ENCODE data around the gene RALGPS2. TPM values are rescaled to one million over a fixed set of nuclear protein-coding genes. Genes with fewer than 3 reads are reported as not detected.

The RALGPS2 gene
- total and polyA plus RNA-seq, 2 donors, result 6.4 to 17.8 TPM

DNA sequence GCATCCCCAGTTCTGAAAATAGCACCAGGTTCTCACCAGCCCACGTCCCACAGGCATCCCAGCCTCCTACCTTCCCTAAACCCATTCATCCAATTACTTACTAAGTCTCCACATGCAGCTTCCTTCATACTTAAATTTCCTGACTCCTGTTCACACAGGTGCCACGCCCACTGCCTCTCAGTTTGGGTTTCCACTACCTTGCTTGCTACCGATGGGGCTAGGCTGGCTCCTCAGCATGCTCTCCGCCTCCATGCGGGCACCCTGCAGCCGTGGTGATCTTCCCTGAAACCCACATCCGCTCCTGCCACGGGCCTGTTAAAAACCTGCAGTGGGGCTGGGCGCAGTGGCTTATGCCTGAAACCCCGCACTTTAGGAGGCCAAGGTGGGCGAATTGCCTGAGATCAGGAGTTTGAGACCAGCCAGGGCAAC is 216.2 kb downstream of the RALGPS2 start:
- Histone ChIP-seq H3K9me3 (ENCODE audit: control insufficient read depth in 2 of 2, insufficient read depth in 1 of 2, low read length in 1 of 2) (no peaks in the 10 kb centered on the region), H3K27me3 (ENCODE audit: control insufficient read depth in 2 of 2, insufficient read depth in 1 of 2, low read length in 1 of 2) (no peaks in the 10 kb centered on the region), H3K27ac (ENCODE audit: low read depth in 1 of 2, low read length in 1 of 2) (no peak overlapping the region), H3K36me3 (ENCODE audit: control insufficient read depth in 2 of 2, insufficient read depth in 2 of 2, low read length in 1 of 2) (no peaks in the 10 kb centered on the region), H3K4me1 (ENCODE audit: control insufficient read depth in 2 of 2, insufficient read depth in 2 of 2, low read length in 2 of 2) (peaks cover 0 to 6% of the 10 kb centered on the region in 2 donors), H3K4me3 (ENCODE audit: low read length in 2 of 2) (no peak overlapping the region)
- DNase-seq (ENCODE audit: low read depth in 6 of 9, low spot score in 9 of 9), result no peak
- WGBS, result 90% methylated on average over 11 of the region's 11 CpGs

DNA sequence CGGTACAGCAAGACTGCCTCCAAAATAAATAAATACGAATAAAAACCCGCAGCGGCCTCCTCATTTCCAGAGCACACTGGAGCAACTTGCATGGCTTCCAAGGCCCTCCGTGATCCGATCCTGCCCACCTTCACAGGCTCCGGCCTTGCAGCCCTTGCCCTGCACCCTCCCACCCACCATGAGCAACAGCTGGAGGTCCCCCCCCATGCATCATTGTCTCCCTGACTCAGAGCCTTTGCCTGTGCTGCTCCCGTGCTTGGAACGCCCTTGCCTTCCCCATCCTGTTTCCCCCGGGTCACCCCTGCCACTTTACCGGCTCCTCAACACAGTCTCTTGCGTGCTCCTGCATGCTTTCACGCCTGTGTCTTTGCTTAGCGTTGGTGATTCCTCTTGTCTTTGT is 216.8 kb downstream of the RALGPS2 start:
- Histone ChIP-seq H3K4me3 (ENCODE audit: low read length in 2 of 2) (no peak overlapping the region), H3K36me3 (ENCODE audit: control insufficient read depth in 2 of 2, insufficient read depth in 2 of 2, low read length in 1 of 2) (no peaks in the 10 kb centered on the region), H3K27me3 (ENCODE audit: control insufficient read depth in 2 of 2, insufficient read depth in 1 of 2, low read length in 1 of 2) (no peaks in the 10 kb centered on the region), H3K9me3 (ENCODE audit: control insufficient read depth in 2 of 2, insufficient read depth in 1 of 2, low read length in 1 of 2) (no peaks in the 10 kb centered on the region), H3K4me1 (ENCODE audit: control insufficient read depth in 2 of 2, insufficient read depth in 2 of 2, low read length in 2 of 2) (peaks cover 0 to 6% of the 10 kb centered on the region in 2 donors), H3K27ac (ENCODE audit: low read depth in 1 of 2, low read length in 1 of 2) (no peak overlapping the region)
- WGBS, result 95% methylated on average over 14 of the region's 14 CpGs
- no peak for DNase-seq (ENCODE audit: low read depth in 6 of 9, low spot score in 9 of 9)

DNA sequence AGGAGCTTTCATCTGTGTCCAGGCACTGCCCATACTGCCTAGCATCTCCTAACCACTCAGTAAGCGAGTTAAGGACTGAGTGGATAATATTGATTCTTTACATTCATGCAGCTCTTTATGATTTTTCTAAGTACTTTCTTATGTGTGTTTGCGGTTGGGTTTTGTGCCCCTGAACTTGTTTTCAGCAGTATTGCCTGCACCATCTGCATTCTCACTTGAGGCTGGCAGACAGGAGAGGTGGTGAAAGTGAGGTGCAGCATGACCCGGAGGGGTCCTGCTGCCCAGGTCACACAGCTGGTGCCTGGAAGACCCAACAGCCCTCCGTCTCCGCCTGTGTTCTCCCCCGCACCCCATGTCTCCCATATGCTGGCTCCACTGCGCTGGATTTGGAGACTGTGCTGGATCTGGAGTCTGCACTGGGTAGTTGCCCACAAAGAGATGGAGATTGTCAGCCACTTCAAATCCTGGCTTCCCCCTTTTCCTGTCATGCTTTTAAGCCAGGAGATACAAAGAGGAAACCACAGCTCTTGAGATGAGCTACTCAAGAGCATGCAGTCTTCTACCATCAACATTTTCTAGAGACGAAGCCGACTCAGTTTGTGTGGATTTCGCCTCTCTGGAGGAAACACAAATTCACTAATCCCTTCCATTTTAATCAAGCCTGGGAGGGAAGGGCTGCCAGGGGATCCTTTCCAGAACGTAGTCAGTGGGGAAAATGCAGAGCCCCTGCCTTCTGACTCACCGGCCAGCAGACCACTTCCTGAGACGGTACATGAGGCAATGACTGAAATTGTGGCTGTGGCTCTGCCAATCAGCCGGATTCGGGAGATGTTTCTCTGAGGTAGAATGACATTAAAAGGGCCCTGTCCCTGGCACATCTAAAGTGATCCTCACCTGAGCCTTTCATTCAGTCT is 217.5 kb downstream of the RALGPS2 start:
- Histone ChIP-seq H3K27me3 (ENCODE audit: control insufficient read depth in 2 of 2, insufficient read depth in 1 of 2, low read length in 1 of 2) (no peaks in the 10 kb centered on the region), H3K4me3 (ENCODE audit: low read length in 2 of 2) (no peak overlapping the region), H3K27ac (ENCODE audit: low read depth in 1 of 2, low read length in 1 of 2) (no peak overlapping the region), H3K36me3 (ENCODE audit: control insufficient read depth in 2 of 2, insufficient read depth in 2 of 2, low read length in 1 of 2) (no peaks in the 10 kb centered on the region), H3K4me1 (ENCODE audit: control insufficient read depth in 2 of 2, insufficient read depth in 2 of 2, low read length in 2 of 2) (peaks cover 0 to 6% of the 10 kb centered on the region in 2 donors), H3K9me3 (ENCODE audit: control insufficient read depth in 2 of 2, insufficient read depth in 1 of 2, low read length in 1 of 2) (no peaks in the 10 kb centered on the region)
- 77% methylated on average over 15 of the region's 15 CpGs for WGBS
- DNase-seq (ENCODE audit: low read depth in 6 of 9, low spot score in 9 of 9), result no peak

DNA sequence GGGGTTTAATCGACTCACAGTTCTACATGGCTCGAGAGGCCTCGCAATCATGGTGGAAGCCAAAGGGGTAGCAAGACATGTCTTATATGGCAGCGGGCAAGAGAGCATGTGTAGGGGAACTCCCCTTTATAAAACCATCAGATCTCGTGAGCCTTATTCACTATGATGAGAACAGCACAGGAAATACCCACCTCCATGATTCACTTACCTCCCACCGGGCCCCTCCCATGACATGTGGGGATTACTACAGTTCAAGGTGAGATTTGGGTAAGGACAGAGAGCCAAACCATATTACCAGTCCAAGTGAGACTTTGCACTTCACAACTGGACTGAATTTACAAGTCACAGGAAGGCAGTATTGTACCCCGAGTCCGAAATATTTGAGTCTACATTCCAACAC is 219.7 kb downstream of the RALGPS2 start:
- H3K9me3 ChIP-seq (ENCODE audit: control insufficient read depth in 2 of 2, insufficient read depth in 1 of 2, low read length in 1 of 2), result no peaks in the 10 kb centered on the region
- no peak overlapping the region for H3K27ac ChIP-seq (ENCODE audit: low read depth in 1 of 2, low read length in 1 of 2)
- no peaks in the 10 kb centered on the region for H3K27me3 ChIP-seq (ENCODE audit: control insufficient read depth in 2 of 2, insufficient read depth in 1 of 2, low read length in 1 of 2)
- H3K36me3 ChIP-seq (ENCODE audit: control insufficient read depth in 2 of 2, insufficient read depth in 2 of 2, low read length in 1 of 2), result no peaks in the 10 kb centered on the region
- H3K4me3 ChIP-seq (ENCODE audit: low read length in 2 of 2), result no peak overlapping the region
- DNase-seq (ENCODE audit: low read depth in 6 of 9, low spot score in 9 of 9), result no peak
- peaks cover 0 to 6% of the 10 kb centered on the region in 2 donors for H3K4me1 ChIP-seq (ENCODE audit: control insufficient read depth in 2 of 2, insufficient read depth in 2 of 2, low read length in 2 of 2)
- WGBS, result 97% methylated on average over 8 of the region's 8 CpGs

GRCh38 chr1:178945763-178946266 is 220.8 kb downstream of the RALGPS2 start:
- no peak overlapping the region for H3K27ac ChIP-seq (ENCODE audit: low read depth in 1 of 2, low read length in 1 of 2)
- DNase-seq (ENCODE audit: low read depth in 6 of 9, low spot score in 9 of 9), result no peak
- H3K27me3 ChIP-seq (ENCODE audit: control insufficient read depth in 2 of 2, insufficient read depth in 1 of 2, low read length in 1 of 2), result no peaks in the 10 kb centered on the region
- H3K9me3 ChIP-seq (ENCODE audit: control insufficient read depth in 2 of 2, insufficient read depth in 1 of 2, low read length in 1 of 2), result no peaks in the 10 kb centered on the region
- WGBS, result 78% methylated on average over 17 of the region's 17 CpGs
- peaks cover 0 to 7% of the 10 kb centered on the region in 2 donors for H3K4me1 ChIP-seq (ENCODE audit: control insufficient read depth in 2 of 2, insufficient read depth in 2 of 2, low read length in 2 of 2)
- no peak overlapping the region for H3K4me3 ChIP-seq (ENCODE audit: low read length in 2 of 2)
- no peaks in the 10 kb centered on the region for H3K36me3 ChIP-seq (ENCODE audit: control insufficient read depth in 2 of 2, insufficient read depth in 2 of 2, low read length in 1 of 2)

GRCh38 chr1:178946416-178946815 is 221.4 kb downstream of the RALGPS2 start:
- Histone ChIP-seq H3K27me3 (ENCODE audit: control insufficient read depth in 2 of 2, insufficient read depth in 1 of 2, low read length in 1 of 2) (no peaks in the 10 kb centered on the region), H3K36me3 (ENCODE audit: control insufficient read depth in 2 of 2, insufficient read depth in 2 of 2, low read length in 1 of 2) (no peaks in the 10 kb centered on the region), H3K27ac (ENCODE audit: low read depth in 1 of 2, low read length in 1 of 2) (no peak overlapping the region), H3K9me3 (ENCODE audit: control insufficient read depth in 2 of 2, insufficient read depth in 1 of 2, low read length in 1 of 2) (no peaks in the 10 kb centered on the region), H3K4me3 (ENCODE audit: low read length in 2 of 2) (no peak overlapping the region), H3K4me1 (ENCODE audit: control insufficient read depth in 2 of 2, insufficient read depth in 2 of 2, low read length in 2 of 2) (peaks cover 0 to 8% of the 10 kb centered on the region in 2 donors)
- 96% methylated on average over 13 of the region's 13 CpGs for WGBS
- DNase-seq (ENCODE audit: low read depth in 6 of 9, low spot score in 9 of 9), result no peak

GRCh38 chr1:178946855-178947676 is 222.0 kb downstream of the RALGPS2 start:
- DNase-seq (ENCODE audit: low read depth in 6 of 9, low spot score in 9 of 9), result no peak
- no peak overlapping the region for H3K27ac ChIP-seq (ENCODE audit: low read depth in 1 of 2, low read length in 1 of 2)
- H3K9me3 ChIP-seq (ENCODE audit: control insufficient read depth in 2 of 2, insufficient read depth in 1 of 2, low read length in 1 of 2), result no peaks in the 10 kb centered on the region
- H3K36me3 ChIP-seq (ENCODE audit: control insufficient read depth in 2 of 2, insufficient read depth in 2 of 2, low read length in 1 of 2), result no peaks in the 10 kb centered on the region
- WGBS, result 94% methylated on average over 4 of the region's 4 CpGs
- H3K4me1 ChIP-seq (ENCODE audit: control insufficient read depth in 2 of 2, insufficient read depth in 2 of 2, low read length in 2 of 2), result peaks cover 0 to 8% of the 10 kb centered on the region in 2 donors
- H3K4me3 ChIP-seq (ENCODE audit: low read length in 2 of 2), result no peak overlapping the region
- no peaks in the 10 kb centered on the region for H3K27me3 ChIP-seq (ENCODE audit: control insufficient read depth in 2 of 2, insufficient read depth in 1 of 2, low read length in 1 of 2)

DNA sequence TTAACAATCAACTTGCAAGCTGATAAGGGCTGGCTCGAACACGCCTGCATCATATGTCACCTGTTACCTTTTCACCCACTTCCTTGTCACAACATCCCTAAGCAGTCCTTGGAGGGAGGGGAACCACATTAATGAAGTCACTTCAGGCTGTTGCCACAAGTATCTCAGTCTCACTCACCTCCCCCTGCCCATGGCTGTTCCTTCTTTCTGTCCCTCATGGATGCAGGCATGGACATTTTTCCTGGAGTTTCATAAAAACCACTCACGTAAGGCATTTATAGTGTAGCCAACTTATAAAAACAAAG is 222.6 kb downstream of the RALGPS2 start:
- Histone ChIP-seq H3K9me3 (ENCODE audit: control insufficient read depth in 2 of 2, insufficient read depth in 1 of 2, low read length in 1 of 2) (no peaks in the 10 kb centered on the region), H3K27ac (ENCODE audit: low read depth in 1 of 2, low read length in 1 of 2) (no peak overlapping the region), H3K27me3 (ENCODE audit: control insufficient read depth in 2 of 2, insufficient read depth in 1 of 2, low read length in 1 of 2) (no peaks in the 10 kb centered on the region), H3K4me3 (ENCODE audit: low read length in 2 of 2) (no peak overlapping the region), H3K4me1 (ENCODE audit: control insufficient read depth in 2 of 2, insufficient read depth in 2 of 2, low read length in 2 of 2) (peaks cover 0 to 8% of the 10 kb centered on the region in 2 donors), H3K36me3 (ENCODE audit: control insufficient read depth in 2 of 2, insufficient read depth in 2 of 2, low read length in 1 of 2) (no peaks in the 10 kb centered on the region)
- DNase-seq (ENCODE audit: low read depth in 6 of 9, low spot score in 9 of 9), result no peak
- WGBS, result 95% methylated on average over 3 of the region's 3 CpGs

DNA sequence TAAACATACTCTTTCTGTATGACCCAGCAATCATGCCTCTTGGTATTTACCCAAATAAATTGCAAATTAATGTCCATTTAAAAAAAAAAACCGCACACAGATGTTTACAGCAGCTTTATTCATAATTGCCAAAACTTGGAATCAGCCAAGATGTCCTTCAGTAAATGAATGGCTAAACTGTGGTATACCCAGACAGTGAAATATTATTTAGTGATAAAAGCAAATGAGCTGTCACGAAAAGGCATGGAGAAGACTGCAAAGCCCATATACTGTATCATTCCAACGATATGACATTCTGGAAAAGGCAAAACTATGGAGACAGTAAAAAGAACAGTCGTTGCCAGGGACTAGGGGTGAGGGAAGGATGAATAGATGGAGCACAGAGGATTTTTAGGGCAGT is 223.6 kb downstream of the RALGPS2 start:
- 90% methylated on average over 4 of the region's 4 CpGs for WGBS

More for the DNA sequence above, 223.6 kb downstream of the RALGPS2 start:
- no peaks in the 10 kb centered on the region for H3K9me3 ChIP-seq (ENCODE audit: control insufficient read depth in 2 of 2, insufficient read depth in 1 of 2, low read length in 1 of 2)
- no peaks in the 10 kb centered on the region for H3K36me3 ChIP-seq (ENCODE audit: control insufficient read depth in 2 of 2, insufficient read depth in 2 of 2, low read length in 1 of 2)
- H3K27ac ChIP-seq (ENCODE audit: low read depth in 1 of 2, low read length in 1 of 2), result no peak overlapping the region
- no peaks in the 10 kb centered on the region for H3K27me3 ChIP-seq (ENCODE audit: control insufficient read depth in 2 of 2, insufficient read depth in 1 of 2, low read length in 1 of 2)
- no peak for DNase-seq (ENCODE audit: low read depth in 6 of 9, low spot score in 9 of 9)
- H3K4me1 ChIP-seq (ENCODE audit: control insufficient read depth in 2 of 2, insufficient read depth in 2 of 2, low read length in 2 of 2), result peaks cover 0 to 2% of the 10 kb centered on the region in 2 donors
- H3K4me3 ChIP-seq (ENCODE audit: low read length in 2 of 2), result no peak overlapping the region

All from thymus (tissue), 11 donors.